Measurements from ENCODE around the gene SH3D21.

GRCh38 chr1:36304521-36304920, 1.6 kb upstream of the SH3D21 start:
- TF ChIP-seq CTCF (IDR thresholded peaks at IDR 0.05; ENCODE audit: low read length) (no peak), EZH2 (optimal IDR thresholded peaks at IDR 0.05; ENCODE audit: low read depth, low read length) (no peak), EZH2phosphoT487 (IDR thresholded peaks at IDR 0.05; ENCODE audit: low read length) (no peak)
